ENCODE results near the gene ANKMY1.
A peak's percentile ranks its signal among the peaks of the same experiment; 100 is the strongest.

Gene ANKMY1

DNA sequence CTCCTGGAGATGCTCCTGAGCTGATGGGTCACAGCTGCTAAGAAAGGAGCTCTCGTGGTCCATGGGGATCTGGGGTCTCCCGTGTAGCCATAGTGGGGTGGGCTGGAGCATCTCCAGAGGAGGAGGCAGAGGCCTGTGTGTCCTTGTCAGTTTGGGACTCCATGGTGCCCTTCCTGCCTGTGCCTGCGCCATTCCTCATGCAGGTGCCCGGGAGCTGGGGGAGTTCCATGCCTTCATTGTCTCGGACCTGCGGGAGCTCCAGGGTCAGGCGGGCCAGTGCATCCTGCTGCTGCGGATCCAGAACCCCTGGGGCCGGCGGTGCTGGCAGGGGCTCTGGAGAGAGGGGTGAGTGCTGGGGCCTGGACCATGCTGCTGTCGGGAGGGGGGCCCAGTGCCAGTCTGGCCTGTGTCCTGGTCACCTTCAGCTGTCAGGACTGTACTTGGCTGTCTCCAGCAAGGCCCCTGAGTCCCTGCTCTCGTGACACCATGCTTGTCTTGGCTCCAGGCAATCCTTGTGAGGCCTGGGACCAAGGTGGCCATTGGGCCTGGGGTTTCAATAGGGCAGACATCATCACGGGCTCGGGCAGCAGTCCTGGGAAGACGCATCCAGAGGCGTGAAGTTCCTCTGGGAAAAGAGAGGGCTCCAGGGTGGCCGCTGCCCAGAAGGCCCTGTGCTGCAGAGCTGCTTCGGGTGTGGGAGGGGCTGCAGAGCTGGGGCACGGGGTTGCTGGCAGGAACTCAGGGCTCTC lies 36.1 kb upstream of the ANKMY1 start:
- DNase-seq: no peak

- no peak for DNase-seq
Observed at GRCh38 chr2:240593026-240593702, 35.4 kb upstream of the ANKMY1 start.

- no peak for DNase-seq
Observed at GRCh38 chr2:240591784-240592183, 34.0 kb upstream of the ANKMY1 start.

GRCh38 chr2:240591226-240591625 lies 33.4 kb upstream of the ANKMY1 start:
- DNase-seq: no peak

DNA sequence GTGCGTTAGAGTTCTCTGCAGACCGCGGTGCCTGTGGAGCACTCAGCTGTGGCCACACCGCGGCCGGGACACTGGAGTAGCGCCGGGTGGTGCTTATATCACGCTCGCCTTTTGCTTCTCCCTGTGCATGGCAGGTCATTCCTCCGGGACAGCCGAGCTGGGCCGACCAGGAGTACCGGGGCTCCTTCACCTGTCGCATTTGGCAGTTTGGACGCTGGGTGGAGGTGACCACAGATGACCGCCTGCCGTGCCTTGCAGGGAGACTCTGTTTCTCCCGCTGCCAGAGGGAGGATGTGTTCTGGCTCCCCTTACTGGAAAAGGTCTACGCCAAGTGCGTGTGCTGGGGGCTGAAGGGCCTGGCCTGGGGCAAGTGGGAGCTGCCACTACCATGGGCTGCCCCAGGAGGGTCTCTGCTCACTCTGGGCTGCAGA lies 32.9 kb upstream of the ANKMY1 start:
- DNase-seq: no peak

DNA sequence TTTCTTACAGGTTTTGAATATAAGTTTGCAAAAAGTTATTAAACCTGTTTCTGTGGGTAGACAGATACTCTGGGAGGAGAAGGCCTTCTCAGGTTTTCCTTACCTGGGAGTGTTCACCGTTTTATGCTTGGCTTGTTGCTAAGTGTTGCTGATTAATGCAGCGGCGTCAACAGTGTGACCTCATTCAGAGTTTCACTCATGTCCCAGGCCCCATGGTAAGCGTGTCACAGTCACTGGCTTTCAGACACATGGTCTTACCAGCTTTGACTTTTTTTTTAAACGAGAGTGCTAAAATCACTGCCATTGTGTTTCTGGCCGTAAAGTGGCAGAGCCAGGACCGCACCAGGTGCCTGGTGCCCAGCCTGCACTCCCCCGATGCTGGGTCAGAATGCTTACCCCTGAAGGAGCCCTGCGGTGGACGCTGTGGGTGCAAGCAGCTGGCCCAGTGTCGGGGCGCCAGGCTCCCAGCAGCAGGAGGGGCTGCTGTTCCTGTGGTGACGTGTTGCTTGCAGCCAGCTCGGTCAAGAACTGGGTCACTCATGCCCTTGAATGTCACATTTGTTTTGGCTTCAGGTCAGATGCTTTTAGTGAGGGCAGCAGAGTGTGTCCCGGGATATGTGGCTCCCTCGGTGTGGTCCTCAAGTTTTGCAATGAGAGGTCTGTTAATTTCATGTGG lies 32.2 kb upstream of the ANKMY1 start:
- no peak for DNase-seq

GRCh38 chr2:240589375-240589774 lies 31.6 kb upstream of the ANKMY1 start:
- DNase-seq: no peak

DNA sequence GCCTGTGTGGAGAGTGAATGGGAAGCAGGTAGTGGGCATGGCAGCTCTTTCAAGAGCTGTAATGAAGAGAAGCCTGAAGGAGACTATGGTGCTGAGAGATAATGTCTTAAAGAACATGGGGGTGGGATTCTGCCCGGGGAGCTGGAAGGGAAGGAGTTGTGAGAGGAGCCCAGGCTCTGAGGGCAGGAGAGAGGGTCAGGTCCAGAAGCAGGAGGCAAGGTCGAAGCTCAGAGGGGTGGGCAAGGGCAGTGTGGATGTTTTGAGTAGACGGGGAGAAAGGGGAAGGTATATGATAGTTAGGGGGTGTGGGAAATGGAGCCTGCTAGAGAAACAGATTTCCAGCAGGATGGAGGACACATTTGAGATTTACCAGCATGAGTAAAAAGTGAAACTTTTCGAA lies 30.9 kb upstream of the ANKMY1 start:
- no peak for DNase-seq

GRCh38 chr2:240588006-240588655 lies 30.3 kb upstream of the ANKMY1 start:
- no peak for DNase-seq

DNA sequence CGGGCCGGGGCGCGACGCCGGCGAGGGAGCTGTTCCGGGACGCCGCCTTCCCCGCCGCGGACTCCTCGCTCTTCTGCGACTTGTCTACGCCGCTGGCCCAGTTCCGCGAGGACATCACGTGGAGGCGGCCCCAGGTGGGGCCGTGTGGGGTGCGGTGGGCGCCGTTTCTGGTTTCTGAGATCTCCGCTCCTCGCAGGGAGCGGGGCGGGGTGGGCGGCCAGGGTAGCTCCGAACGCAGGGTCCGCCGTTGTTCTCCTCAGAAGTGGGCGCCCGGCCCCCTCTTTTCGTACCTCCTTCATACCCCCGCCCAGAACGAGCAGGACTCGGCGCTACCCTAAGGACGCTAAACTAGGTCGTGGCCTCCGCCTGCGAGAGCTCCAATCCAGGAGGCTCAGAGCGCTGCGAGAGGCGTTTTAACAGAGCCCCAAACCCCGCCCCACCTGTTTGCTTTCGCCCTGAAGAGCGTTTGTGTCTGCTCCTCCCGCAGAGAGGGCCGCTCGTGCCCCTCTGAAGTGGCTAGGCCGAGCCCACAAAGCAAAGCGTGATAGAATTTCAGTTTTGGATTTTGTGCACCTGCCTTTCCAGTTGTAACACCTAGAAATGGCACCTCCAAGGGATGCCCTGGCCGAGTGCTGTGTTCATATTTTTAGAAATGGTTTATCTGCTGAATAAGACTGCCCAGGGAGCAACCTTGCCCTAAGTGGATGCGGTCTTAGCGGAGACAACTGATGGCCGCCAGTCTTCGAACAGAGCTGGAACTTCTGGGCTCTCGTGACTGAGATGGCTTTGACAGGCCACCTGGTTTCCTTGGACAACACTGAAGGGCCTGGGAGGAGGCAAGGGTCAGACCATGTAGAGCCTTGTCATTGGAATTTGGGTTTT lies 29.4 kb upstream of the ANKMY1 start:
- peak; percentile 58 for DNase-seq

GRCh38 chr2:240586198-240586918 lies 28.6 kb upstream of the ANKMY1 start, which contains the start of gene CAPN10:
Gene CAPN10, plus strand, starts transcription at chr2:240586734. Its CDS starts 178 bp downstream, at chr2:240586912.
- peak; percentile 94 for DNase-seq

DNA sequence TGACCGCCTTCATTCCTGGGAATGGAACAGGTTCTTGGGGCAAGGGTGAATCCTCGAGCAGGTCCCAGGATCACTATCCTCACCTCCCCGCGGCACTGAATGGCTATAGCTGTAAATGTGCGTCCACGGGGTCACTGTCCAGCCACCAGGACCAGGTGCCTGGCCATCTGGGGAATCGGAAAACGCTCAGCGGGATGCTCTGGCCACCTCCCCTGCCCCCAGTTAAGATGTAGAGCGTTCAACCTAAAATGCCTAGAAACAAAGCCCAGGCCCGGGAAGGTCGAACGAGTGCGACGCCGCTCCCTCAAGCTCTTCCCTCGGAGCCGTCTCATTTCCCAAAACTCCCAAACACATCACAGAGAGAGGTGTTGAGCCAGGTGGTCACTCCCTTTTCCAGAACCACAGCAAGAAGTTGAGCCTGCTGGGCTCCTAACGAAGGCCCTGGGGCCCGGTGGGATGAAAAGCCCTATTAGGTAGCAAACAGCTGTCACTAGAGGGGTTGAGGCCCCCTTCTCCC lies 28.0 kb upstream of the ANKMY1 start:
- no peak for DNase-seq

- DNase-seq: no peak
Observed at GRCh38 chr2:240585101-240585500, 27.3 kb upstream of the ANKMY1 start.

- no peak for DNase-seq
Observed at GRCh38 chr2:240584486-240585031, 26.8 kb upstream of the ANKMY1 start.

- no peak for DNase-seq
Observed at GRCh38 chr2:240583774-240584173, 26.0 kb upstream of the ANKMY1 start.

GRCh38 chr2:240582781-240583180 lies 25.0 kb upstream of the ANKMY1 start:
- no peak for DNase-seq

- no peak for DNase-seq
Observed at GRCh38 chr2:240581811-240582210, 24.0 kb upstream of the ANKMY1 start.

GRCh38 chr2:240579771-240580614 lies 22.2 kb upstream of the ANKMY1 start:
- DNase-seq: no peak

GRCh38 chr2:240579071-240579762 lies 21.4 kb upstream of the ANKMY1 start:
- no peak for DNase-seq
